ENCODE measurements around the gene GPC5. TPM values are rescaled to one million over a fixed set of nuclear protein-coding genes. Genes with fewer than 3 reads are reported as not detected.
"Not testable (repeated sequence)": the region's sequence is repeated elsewhere in the genome, so short reads cannot be mapped to it uniquely, and the experiment has no call there.

The GPC5 gene
- total RNA-seq, 1 donor, result not detected

DNA sequence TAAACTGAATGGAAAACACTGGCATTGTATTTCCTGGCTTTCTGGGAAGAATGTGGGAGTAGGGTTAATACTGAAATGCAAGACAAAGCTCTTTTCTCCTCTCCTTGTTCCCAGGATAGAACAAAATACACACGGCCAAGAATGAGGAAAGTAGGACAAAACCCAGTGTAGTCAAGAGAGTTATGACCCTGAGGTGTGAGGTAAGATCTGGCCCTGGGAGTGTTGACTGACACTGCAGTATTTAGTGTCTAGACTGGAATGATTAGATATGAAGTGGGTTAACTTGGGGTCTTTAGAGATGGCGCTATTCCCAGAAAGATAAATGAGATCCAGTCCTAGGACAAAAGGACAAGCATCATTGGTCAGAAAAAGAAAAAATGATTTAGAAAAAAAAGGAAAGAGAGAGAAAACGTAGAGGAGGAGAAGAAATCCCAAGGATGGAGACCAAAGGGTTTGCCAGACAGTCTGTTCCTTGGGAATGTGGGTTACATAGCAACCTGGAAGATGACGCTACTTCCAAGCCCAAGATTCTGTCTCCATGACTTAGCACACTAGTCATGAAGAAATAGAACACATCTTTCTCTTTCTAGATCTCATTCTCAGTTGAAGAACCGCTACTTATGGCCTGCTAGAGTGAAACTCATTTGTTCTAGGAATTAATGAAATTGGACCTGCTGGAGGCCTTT lies 1284.6 kb downstream of the GPC5 start:
- TF ChIP-seq, protein P1, sequence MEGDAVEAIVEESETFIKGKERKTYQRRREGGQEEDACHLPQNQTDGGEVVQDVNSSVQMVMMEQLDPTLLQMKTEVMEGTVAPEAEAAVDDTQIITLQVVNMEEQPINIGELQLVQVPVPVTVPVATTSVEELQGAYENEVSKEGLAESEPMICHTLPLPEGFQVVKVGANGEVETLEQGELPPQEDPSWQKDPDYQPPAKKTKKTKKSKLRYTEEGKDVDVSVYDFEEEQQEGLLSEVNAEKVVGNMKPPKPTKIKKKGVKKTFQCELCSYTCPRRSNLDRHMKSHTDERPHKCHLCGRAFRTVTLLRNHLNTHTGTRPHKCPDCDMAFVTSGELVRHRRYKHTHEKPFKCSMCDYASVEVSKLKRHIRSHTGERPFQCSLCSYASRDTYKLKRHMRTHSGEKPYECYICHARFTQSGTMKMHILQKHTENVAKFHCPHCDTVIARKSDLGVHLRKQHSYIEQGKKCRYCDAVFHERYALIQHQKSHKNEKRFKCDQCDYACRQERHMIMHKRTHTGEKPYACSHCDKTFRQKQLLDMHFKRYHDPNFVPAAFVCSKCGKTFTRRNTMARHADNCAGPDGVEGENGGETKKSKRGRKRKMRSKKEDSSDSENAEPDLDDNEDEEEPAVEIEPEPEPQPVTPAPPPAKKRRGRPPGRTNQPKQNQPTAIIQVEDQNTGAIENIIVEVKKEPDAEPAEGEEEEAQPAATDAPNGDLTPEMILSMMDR (IDR thresholded peaks at IDR 0.05; ENCODE audit: insufficient read depth, low read depth, low read length), result no peak
- H3K4me3 ChIP-seq (ENCODE audit: low read depth, low read length), result no peak overlapping the region
- DNase-seq (ENCODE audit: low read depth), result no peak

DNA sequence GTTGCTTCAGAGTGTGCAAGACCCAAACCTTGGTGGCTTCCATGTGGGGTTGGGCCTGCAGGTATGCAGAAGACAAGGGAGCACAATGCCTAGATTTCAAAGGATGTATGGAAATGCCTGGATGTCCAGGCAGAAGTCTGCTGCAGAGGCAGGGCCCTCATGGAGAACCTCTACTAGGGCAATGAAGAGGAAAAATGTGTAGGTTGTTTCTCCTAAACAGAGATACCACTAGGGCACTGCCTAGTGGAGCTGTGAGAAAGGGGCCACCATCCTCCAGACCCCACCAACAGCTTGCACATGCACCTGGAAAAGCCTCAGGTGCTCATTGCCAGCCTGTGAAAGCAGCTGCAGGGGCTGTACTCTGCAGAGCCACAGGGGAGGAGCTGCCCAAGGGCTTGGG lies 1295.6 kb downstream of the GPC5 start:
- no peak overlapping the region for H3K4me3 ChIP-seq (ENCODE audit: low read depth, low read length)
- TF ChIP-seq, protein P1 (IDR thresholded peaks at IDR 0.05; ENCODE audit: insufficient read depth, low read depth, low read length), result no peak
- no peak for DNase-seq (ENCODE audit: low read depth)

DNA sequence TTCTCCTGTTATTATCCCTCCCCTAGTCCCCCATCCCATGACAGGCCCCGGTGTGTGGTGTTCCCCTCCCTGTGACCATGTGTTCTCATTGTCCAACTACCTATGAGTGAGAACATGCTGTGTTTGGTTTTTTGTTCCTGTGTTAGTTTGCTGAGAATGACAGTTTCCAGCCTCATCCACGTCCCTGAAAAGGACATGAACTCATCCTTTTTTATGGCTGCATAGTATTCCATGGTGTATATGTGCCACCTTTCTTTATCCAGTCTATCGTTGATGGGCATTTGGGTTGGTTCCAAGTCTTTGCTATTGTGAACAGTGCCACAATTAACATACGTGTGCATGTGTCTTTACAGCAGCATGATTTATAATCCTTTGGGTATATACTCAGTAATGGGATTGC lies 1297.4 kb downstream of the GPC5 start:
- not testable (repeated sequence) for H3K4me3 ChIP-seq (ENCODE audit: low read depth, low read length); DNase-seq (ENCODE audit: low read depth)

DNA sequence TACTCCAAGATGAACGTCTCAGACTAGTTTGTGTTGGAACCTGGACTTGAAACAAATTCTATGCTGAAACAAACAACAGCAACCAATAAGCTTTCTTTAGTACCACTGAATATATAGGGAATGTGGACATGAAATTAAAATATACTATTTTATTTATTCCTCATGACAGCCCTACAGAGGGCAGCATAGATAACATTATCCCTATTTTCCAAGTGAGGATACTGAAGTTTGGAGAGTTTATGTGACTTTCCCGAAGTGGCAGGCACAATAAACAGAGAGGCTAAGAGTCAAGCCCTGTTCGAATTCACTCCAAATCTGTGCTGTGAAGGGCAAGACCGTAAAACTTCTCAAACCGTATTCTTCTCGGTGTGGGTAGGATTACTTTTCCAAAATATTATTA lies 1318.3 kb downstream of the GPC5 start:
- no peak overlapping the region for H3K4me3 ChIP-seq (ENCODE audit: low read depth, low read length)
- TF ChIP-seq, protein P1 (IDR thresholded peaks at IDR 0.05; ENCODE audit: insufficient read depth, low read depth, low read length), result peak; percentile 33
- DNase-seq (ENCODE audit: low read depth), result peak; percentile 8

- TF ChIP-seq, protein P1 (IDR thresholded peaks at IDR 0.05; ENCODE audit: insufficient read depth, low read depth, low read length), result no peak
- no peak overlapping the region for H3K4me3 ChIP-seq (ENCODE audit: low read depth, low read length)
- no peak for DNase-seq (ENCODE audit: low read depth)
Observed at GRCh38 chr13:92717857-92718256, 1319.4 kb downstream of the GPC5 start.

DNA sequence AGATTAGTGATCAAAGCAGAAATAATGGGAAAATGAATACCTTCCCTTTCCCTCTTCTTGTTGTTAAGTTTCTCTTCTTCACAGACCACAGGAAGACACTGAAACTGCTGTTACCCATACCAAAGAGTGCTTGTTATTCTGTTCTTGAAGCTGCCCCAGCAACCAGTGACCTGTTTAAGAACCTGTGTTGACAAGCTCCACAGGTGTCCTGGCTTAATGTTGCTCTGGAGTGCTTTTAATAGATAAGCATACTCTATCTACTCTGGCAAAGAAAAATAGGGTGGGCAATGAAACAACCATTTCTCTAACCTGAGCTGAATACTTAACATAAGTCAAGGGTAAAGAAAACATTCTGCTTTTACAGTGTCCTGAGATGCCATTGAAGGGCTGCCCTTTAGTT lies 1321.4 kb downstream of the GPC5 start:
- H3K4me3 ChIP-seq (ENCODE audit: low read depth, low read length), result no peak overlapping the region
- DNase-seq (ENCODE audit: low read depth), result no peak
- TF ChIP-seq, protein P1 (IDR thresholded peaks at IDR 0.05; ENCODE audit: insufficient read depth, low read depth, low read length), result no peak

- DNase-seq (ENCODE audit: low read depth), result no peak
- no peak overlapping the region for H3K4me3 ChIP-seq (ENCODE audit: low read depth, low read length)
- TF ChIP-seq, protein P1 (IDR thresholded peaks at IDR 0.05; ENCODE audit: insufficient read depth, low read depth, low read length), result no peak
Observed at GRCh38 chr13:92721620-92722019, 1323.2 kb downstream of the GPC5 start.
